HG02610 (cell line): ENCODE measurements around the gene HNRNPA1L2.
"Not testable (repeated sequence)": the region's sequence is repeated elsewhere in the genome, so short reads cannot be mapped to it uniquely, and the experiment has no call there.

Experiments used
- ATAC-seq: cut with Tn5 transposase; IDR thresholded peaks from one replicate; pipeline ENCODE4 v1.9.1; 2021; ENCODE audit warnings: mild to moderate bottlenecking, moderate library complexity; ENCODE audit not compliant: unreplicated experiment

HNRNPA1L2 gene

GRCh38 chr13:52642131-52642530, at the start of gene HNRNPA1L2:
Gene HNRNPA1L2 (plus strand): TSS chr13:52642431. CDS start chr13:52642493, 62 bp downstream.
- ATAC-seq: no peak

GRCh38 chr13:52593175-52593574, 49.1 kb upstream of the HNRNPA1L2 start:
- not testable (repeated sequence) for ATAC-seq

- not testable (repeated sequence) for ATAC-seq
Observed at GRCh38 chr13:52593812-52594211, 48.4 kb upstream of the HNRNPA1L2 start.

DNA sequence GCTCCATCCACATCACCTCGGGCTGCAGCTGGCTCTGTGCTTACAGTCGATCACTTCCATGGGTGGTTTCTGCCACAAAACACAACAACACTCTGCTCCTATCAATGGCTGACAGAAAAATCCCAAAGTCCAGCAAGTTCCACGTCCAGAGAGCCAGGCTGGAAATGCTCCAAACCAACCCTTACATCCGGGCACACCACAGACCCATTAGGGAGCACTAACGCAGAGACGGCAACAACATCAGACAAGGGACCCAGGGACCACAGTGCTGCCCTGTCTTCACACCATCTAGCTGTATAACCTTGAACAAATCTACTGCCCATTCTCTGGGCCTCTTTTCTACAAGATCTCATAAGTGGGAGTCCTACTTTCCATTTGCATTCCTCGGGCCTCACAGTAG, 47.9 kb upstream of the HNRNPA1L2 start:
- ATAC-seq: not testable (repeated sequence)

DNA sequence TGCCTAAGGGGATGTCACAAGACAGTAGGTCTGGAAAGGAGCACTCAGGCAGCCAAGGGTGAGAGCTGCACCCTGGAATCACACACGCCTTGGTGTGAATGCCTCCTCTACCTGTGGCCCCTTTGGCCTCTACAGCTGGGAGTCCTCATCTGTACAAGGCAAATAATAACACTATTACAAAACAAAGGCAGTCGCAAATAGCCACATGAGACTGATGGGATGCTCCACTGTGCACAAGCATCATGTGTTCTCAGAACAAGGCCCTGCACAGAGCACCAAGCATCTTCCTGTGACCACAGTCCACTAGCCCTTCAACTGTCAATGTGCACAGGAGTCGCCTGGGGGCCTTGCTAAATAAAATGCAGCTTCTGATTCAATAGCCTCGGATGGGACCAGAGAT, 44.6 kb upstream of the HNRNPA1L2 start:
- ATAC-seq: no peak

GRCh38 chr13:52599037-52599847, 43.0 kb upstream of the HNRNPA1L2 start:
- ATAC-seq: peak; percentile 10

GRCh38 chr13:52599848-52600603, 42.2 kb upstream of the HNRNPA1L2 start:
- ATAC-seq: peak; percentile 60

- no peak for ATAC-seq
Observed at GRCh38 chr13:52600666-52601065, 41.6 kb upstream of the HNRNPA1L2 start.

GRCh38 chr13:52603316-52603715, 38.9 kb upstream of the HNRNPA1L2 start:
- ATAC-seq: not testable (repeated sequence)

- ATAC-seq: not testable (repeated sequence)
Observed at GRCh38 chr13:52606126-52606525, 36.1 kb upstream of the HNRNPA1L2 start.

- ATAC-seq: not testable (repeated sequence)
Observed at GRCh38 chr13:52606795-52607194, 35.4 kb upstream of the HNRNPA1L2 start.

- ATAC-seq: not testable (repeated sequence)
Observed at GRCh38 chr13:52608184-52608583, 34.0 kb upstream of the HNRNPA1L2 start.

- peak; percentile 78 for ATAC-seq
Observed at GRCh38 chr13:52609013-52609606, 33.1 kb upstream of the HNRNPA1L2 start.

DNA sequence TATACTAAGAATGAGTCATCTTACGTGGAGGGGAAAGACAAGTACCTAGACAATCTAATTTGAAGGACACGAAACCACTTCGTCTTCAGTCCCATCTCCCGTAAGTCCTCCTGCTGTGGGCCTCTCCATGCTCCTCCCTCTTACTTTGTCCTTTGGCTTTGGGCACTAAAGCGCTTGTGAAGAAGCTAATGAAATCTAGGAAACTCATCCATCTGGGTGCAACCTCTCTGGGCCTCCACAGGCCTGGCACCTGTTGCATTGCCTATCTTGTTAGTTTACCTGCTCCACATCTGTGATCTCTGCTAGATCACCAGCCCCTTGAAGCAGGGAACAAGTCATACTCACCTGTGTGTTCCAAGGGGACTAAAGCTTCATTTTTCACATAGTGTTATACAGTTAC, 32.1 kb upstream of the HNRNPA1L2 start:
- ATAC-seq: not testable (repeated sequence)

DNA sequence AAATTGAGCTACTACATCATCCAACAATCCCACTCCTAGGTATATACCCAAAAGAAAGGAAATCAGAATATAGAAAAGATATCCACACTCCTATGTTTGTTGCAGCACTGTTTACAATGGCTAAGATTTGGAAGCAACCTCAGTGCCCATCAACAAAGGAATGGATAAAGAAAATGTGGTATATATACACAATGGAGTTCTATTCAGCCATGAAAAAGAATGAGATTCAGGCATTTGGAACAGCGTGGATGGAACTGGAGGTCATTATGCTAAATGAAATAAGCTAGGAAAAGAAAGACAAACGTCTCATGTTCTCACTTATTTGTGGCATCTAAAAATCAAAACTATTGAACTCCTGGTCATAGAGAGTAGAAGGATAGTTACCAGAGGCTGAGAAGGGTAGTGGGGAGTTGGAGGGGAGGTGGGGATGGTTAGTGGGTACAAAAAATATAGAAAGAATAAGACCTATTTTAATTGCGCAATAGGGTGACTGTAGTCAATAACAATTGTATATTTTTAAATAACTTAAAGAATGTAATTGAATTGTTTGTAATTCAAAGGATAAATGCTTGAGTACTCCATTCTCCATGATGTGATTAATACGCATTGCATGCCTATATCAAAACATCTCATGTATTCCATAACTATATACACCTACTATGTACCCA, 27.0 kb upstream of the HNRNPA1L2 start:
- no peak for ATAC-seq

DNA sequence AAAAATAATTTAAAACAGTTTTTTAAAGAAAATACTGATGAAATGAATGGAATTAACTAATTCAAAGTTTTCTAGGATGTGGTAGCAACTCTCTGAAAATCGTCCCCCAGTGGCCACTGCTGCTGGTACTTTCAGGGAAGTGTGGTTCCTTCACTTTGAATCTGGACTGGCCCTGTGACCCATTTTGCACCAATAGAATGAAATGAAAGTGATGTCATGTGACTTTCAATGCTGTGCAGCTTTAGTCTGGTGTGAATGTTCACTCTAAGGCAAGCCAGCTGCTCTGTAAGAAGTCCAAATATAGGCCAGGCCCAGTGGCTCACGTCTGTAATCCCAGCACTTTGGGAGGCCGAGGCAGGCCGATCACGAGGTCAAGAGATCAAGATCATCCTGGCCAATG, 26.4 kb upstream of the HNRNPA1L2 start:
- ATAC-seq: no peak

DNA sequence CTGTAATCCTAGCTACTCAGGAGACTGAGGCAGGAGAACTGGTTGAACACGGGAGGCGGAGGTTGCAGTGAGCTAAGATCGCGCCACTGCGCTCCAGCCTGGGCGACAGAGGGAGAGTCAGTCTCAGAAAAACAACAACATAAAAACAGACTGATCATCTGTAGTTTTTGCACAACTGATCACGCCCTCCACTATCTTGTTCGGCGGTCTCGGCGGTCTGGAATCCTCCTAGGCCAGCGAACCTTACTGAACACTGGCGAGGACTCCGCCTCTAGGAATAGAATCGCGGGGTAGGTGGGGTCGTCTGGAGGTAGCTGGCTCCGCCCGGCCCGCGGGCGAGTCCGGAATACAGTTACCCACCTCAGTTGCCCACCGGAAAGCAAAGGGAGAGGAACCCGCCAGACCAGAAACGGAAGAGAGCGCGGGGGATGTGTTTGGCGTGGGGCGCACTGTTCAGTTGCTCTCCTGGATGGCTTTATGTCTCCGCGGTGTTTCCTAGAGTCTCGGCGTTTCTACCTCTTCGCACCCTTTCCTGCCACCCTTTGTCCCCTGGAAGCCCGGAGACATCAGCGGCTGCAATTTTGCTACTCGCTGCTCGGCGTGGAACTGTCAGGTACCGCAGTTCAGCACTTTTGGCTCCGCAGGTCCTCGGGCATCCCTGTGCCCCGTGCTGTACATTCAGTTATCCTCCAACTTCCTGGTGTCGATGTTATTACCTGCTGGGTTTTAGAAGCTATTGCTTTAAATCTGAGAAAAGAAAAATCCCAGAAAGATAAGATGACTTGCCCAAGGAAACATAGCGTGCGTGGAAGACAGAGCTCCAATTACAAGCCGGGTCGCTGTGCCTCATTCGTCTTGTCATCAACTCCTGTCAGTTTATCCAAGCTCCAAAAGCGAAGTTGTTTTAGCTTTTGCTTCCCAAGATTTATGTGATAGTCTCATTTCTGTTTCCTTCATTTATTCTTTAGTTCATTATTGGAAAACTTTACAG, 24.9 kb upstream of the HNRNPA1L2 start:
- ATAC-seq: peak; percentile 99

DNA sequence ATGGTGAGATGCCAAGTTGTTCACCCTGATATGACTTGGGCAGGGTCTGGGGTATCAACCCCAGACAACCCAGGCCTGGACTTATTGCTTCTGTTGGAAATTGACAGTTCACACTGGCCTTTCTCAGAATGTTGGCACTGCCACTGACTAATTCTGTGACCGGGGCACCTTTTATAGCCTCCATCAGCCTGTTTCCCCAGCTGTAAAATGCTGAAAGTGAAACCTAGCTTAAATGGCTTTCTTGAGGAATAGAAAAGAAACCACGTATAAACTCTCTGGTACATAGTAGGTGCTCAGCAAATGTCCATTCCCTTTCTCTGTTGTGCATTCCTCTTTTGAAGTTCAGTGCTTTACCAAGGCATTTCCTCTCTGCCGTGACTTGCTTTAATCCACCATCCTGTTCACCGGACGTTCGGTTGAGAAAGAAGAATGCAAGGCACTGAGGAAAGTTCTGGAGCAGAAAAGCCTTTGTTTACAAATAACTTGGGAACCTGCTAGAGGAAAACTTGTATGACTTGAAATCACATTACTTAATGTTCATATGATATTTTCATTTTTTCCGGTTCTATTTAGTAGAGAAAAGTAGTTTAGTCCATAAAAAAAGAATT, 11.0 kb upstream of the HNRNPA1L2 start:
- ATAC-seq: peak; percentile 46

DNA sequence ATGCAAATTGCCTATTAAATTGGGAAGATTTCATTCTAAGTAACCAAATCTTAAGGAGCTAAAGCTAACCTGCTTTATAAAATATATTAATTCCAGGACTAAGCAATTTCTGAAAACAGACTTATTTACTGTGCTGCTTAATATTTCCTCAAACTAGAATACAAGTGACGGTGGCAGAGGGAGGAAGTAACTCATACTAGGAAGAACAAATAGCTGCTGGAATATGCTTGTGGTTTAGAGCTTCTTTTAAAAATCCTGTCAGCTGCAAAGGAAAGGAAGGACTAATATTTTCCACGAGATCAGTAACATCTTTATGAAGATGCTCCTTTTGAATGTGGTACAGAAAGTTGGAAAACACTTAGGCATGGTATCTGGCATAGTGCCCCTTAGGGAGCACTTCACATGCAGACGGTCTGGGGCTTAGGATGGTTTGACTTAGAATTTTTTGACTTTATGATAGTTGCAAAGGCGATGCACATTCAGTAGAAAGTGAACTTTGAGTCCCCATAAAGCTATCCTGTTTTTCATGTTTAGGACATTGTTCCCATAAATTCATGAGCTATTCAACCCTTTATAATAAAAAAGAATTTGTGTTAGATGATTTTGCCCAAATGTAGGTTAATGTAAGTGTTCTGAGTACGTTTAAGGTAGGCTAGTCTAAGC, 3.4 kb upstream of the HNRNPA1L2 start:
- no peak for ATAC-seq
